ENCODE results near the gene SRSF11.

DNA sequence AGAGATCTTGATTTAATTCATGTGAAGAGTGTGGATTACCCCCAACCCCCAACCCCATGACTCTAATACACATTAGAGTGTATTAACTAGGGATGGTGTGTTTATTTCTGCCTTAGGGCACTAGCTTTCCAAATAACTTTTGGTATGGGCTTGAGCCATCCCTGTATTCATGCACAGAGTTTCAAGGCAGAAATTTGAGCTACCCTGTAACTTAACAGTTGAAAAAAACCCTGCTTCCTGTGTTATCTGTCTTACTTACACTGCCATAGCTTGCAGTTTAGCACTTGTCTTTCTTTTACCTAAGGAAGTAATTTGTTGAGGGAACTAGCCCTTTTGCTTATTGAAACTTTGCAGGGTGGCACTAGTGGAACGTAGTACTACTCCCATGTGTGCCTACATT lies 6.3 kb downstream of the SRSF11 start:
- TF ChIP-seq, protein P1, sequence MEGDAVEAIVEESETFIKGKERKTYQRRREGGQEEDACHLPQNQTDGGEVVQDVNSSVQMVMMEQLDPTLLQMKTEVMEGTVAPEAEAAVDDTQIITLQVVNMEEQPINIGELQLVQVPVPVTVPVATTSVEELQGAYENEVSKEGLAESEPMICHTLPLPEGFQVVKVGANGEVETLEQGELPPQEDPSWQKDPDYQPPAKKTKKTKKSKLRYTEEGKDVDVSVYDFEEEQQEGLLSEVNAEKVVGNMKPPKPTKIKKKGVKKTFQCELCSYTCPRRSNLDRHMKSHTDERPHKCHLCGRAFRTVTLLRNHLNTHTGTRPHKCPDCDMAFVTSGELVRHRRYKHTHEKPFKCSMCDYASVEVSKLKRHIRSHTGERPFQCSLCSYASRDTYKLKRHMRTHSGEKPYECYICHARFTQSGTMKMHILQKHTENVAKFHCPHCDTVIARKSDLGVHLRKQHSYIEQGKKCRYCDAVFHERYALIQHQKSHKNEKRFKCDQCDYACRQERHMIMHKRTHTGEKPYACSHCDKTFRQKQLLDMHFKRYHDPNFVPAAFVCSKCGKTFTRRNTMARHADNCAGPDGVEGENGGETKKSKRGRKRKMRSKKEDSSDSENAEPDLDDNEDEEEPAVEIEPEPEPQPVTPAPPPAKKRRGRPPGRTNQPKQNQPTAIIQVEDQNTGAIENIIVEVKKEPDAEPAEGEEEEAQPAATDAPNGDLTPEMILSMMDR (conservative IDR thresholded peaks at IDR 0.05; ENCODE audit: low read length): no peak
- TF ChIP-seq EZH2phosphoT487 (IDR thresholded peaks at IDR 0.05; ENCODE audit: borderline replicate concordance): no peak
